T-helper 2 cell (primary cell): ENCODE results near the gene SMURF2.
A peak's percentile ranks its signal among the peaks of the same experiment; 100 is the strongest.

Experiments
- DNase-seq, 5 experiments: peaks; one replicate each; pipeline versions ENCODE4 v3.0.0 to v3.0.0-alpha.2; 2012 to 2022

SMURF2 gene

GRCh38 chr17:64534187-64534586 lies 127.9 kb downstream of the SMURF2 start:
- DNase-seq: no peak

- DNase-seq: no peak
These were observed 128.3 kb downstream of the SMURF2 start for GRCh38 chr17:64533784-64534183.

- no peak for DNase-seq
These were observed 129.7 kb downstream of the SMURF2 start for GRCh38 chr17:64532409-64532808.

- no peak for DNase-seq
These were observed 130.1 kb downstream of the SMURF2 start for GRCh38 chr17:64531955-64532371.

GRCh38 chr17:64529221-64529620 lies 132.9 kb downstream of the SMURF2 start:
- no peak for DNase-seq

- no peak for DNase-seq
These were observed 134.2 kb downstream of the SMURF2 start for GRCh38 chr17:64527914-64528313.

- no peak for DNase-seq
These were observed 141.7 kb downstream of the SMURF2 start for GRCh38 chr17:64520359-64520758.

- no peak for DNase-seq
These were observed 142.5 kb downstream of the SMURF2 start for GRCh38 chr17:64519601-64520000.

- no peak for DNase-seq
These were observed 146.3 kb downstream of the SMURF2 start for GRCh38 chr17:64515829-64516228.

GRCh38 chr17:64515419-64515818 lies 146.7 kb downstream of the SMURF2 start:
- DNase-seq: no peak

- DNase-seq: no peak
These were observed 152.9 kb downstream of the SMURF2 start for GRCh38 chr17:64509179-64509578.

- DNase-seq: no peak
These were observed 153.4 kb downstream of the SMURF2 start for GRCh38 chr17:64508683-64509082.

- DNase-seq: peak in 2 of 5 experiments; percentile 53 to 83
These were observed 154.7 kb downstream of the SMURF2 start for GRCh38 chr17:64507413-64507782.

GRCh38 chr17:64506576-64507412 lies 155.3 kb downstream of the SMURF2 start, which contains the start of gene CEP95:
TSS of gene CEP95 (plus strand) at chr17:64506977. CDS start at chr17:64507098, 121 bp downstream.
- DNase-seq: peak in 4 of 5 experiments; percentile 84 to 97 (median 94)

- peak; percentile 92 to 99 (median 97) for DNase-seq
These were observed 155.9 kb downstream of the SMURF2 start, which contains the start of gene DDX5 for GRCh38 chr17:64506201-64506575. TSS of gene DDX5 (minus strand) at chr17:64506289. CDS start at chr17:64506119, 170 bp downstream.

GRCh38 chr17:64505340-64506200 lies 156.5 kb downstream of the SMURF2 start:
- DNase-seq: peak; percentile 53 to 96 (median 76)

- no peak for DNase-seq
These were observed 157.3 kb downstream of the SMURF2 start for GRCh38 chr17:64504769-64505339.

- no peak for DNase-seq
These were observed 158.0 kb downstream of the SMURF2 start for GRCh38 chr17:64503821-64504768.

- DNase-seq: no peak
These were observed 158.8 kb downstream of the SMURF2 start for GRCh38 chr17:64503341-64503740.

- no peak for DNase-seq
These were observed 159.3 kb downstream of the SMURF2 start for GRCh38 chr17:64502809-64503208.

GRCh38 chr17:64502021-64502420 lies 160.1 kb downstream of the SMURF2 start:
- DNase-seq: no peak
